IMR-90 (cell line): ENCODE measurements around the gene PRIMA1.

ENCODE experiments used
- CEBPB ChIP-seq: IDR thresholded peaks from 2 replicates; pipeline ENCODE4 v1.6.1; 2012; ENCODE audit warnings: low read depth, low read length, improper control_type of control experiment
- MAZ ChIP-seq: IDR thresholded peaks from 2 replicates; pipeline ENCODE4 v1.6.1; 2012; ENCODE audit warnings: low read depth, mild to moderate bottlenecking, low read length, improper control_type of control experiment, moderate library complexity, borderline replicate concordance
- POLR2A ChIP-seq: IDR thresholded peaks from 2 replicates; pipeline ENCODE4 v1.6.1; 2012; ENCODE audit warnings: mild to moderate bottlenecking, low read depth, low read length
- RCOR1 ChIP-seq: IDR thresholded peaks from 2 replicates; pipeline ENCODE4 v1.6.1; 2012; ENCODE audit warnings: mild to moderate bottlenecking, low read length, improper control_type of control experiment; ENCODE audit not compliant: insufficient replicate concordance
- TF ChIP-seq, protein P1 (sequence below): fragments of 150-350 bp; IDR thresholded peaks from 2 replicates; pipeline ENCODE4 v1.6.1; 2017; ENCODE audit warnings: mild to moderate bottlenecking, antibody characterized with exemption, low read length, low read depth
- TF ChIP-seq, protein P2 (sequence below): conservative IDR thresholded peaks from 2 replicates; pipeline ENCODE4 v1.5.1; 2012; ENCODE audit warnings: mild to moderate bottlenecking, low read depth, low read length, improper control_type of control experiment
- TF ChIP-seq, protein P3 (sequence below): fragments of 150-350 bp; IDR thresholded peaks from 2 replicates; pipeline ENCODE4 v1.6.1; 2016; ENCODE audit warnings: low read depth, mild to moderate bottlenecking, low read length, moderate library complexity, borderline replicate concordance

DNA sequence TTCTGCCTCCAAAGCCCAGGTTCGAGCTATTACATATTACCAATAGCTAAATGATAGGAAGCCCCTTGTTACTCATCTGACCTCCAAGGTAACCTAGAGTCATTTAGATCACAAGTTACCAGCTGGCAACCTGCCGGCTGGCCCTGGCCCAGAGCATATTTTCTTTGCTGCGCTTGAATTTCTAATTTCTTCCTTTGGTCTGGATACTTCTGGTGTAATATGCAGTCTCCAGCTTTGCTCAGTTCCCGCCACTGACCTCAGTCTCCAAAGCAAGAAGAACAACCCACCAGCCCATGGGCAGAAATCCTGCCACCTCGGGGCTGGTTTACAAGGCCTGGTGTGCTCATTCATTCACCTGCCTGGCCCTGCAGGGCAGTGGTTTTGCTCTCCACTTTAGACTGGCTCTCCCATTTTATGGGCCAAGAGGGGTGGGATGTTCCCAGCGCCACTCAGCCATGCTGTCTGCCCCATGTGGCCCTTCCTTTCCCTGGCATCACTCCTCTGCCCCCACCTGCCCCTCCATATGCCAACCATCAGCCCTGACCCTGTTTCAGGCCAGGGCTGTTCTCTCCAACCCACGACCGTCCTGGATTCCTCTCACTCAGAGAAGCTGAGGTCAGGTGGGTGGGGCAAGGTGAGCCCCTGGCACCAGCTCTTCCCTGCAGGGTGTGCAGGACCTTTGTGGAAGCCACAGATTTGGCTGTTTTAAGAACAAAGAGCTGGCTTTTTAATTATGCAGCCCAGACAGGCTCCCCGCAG lies 76.0 kb downstream of the PRIMA1 start:
- TF ChIP-seq, protein P1, sequence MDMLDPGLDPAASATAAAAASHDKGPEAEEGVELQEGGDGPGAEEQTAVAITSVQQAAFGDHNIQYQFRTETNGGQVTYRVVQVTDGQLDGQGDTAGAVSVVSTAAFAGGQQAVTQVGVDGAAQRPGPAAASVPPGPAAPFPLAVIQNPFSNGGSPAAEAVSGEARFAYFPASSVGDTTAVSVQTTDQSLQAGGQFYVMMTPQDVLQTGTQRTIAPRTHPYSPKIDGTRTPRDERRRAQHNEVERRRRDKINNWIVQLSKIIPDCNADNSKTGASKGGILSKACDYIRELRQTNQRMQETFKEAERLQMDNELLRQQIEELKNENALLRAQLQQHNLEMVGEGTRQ, result no peak
- TF ChIP-seq CEBPB (no peak), POLR2A (no peak), RCOR1 (no peak), MAZ (no peak)
- TF ChIP-seq, protein P2, sequence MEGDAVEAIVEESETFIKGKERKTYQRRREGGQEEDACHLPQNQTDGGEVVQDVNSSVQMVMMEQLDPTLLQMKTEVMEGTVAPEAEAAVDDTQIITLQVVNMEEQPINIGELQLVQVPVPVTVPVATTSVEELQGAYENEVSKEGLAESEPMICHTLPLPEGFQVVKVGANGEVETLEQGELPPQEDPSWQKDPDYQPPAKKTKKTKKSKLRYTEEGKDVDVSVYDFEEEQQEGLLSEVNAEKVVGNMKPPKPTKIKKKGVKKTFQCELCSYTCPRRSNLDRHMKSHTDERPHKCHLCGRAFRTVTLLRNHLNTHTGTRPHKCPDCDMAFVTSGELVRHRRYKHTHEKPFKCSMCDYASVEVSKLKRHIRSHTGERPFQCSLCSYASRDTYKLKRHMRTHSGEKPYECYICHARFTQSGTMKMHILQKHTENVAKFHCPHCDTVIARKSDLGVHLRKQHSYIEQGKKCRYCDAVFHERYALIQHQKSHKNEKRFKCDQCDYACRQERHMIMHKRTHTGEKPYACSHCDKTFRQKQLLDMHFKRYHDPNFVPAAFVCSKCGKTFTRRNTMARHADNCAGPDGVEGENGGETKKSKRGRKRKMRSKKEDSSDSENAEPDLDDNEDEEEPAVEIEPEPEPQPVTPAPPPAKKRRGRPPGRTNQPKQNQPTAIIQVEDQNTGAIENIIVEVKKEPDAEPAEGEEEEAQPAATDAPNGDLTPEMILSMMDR, result no peak
- TF ChIP-seq, protein P3, sequence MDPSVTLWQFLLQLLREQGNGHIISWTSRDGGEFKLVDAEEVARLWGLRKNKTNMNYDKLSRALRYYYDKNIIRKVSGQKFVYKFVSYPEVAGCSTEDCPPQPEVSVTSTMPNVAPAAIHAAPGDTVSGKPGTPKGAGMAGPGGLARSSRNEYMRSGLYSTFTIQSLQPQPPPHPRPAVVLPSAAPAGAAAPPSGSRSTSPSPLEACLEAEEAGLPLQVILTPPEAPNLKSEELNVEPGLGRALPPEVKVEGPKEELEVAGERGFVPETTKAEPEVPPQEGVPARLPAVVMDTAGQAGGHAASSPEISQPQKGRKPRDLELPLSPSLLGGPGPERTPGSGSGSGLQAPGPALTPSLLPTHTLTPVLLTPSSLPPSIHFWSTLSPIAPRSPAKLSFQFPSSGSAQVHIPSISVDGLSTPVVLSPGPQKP, result no peak
